GM18870 (cell line): ENCODE data around the gene TMEM37.

Experiments
- ATAC-seq: cut with Tn5 transposase; IDR thresholded peaks from one replicate; pipeline ENCODE4 v1.9.1; 2021; ENCODE audit warnings: moderate library complexity; ENCODE audit not compliant: unreplicated experiment

The TMEM37 gene

GRCh38 chr2:119432851-119433522 lies 1.3 kb downstream of the TMEM37 start:
- no peak for ATAC-seq

GRCh38 chr2:119433636-119434327 lies 2.1 kb downstream of the TMEM37 start:
- no peak for ATAC-seq

- ATAC-seq: no peak
Observed at GRCh38 chr2:119434664-119435063, 3.0 kb downstream of the TMEM37 start.

- ATAC-seq: no peak
Observed at GRCh38 chr2:119435081-119435952, 3.7 kb downstream of the TMEM37 start.

- ATAC-seq: no peak
Observed at GRCh38 chr2:119435953-119436297, 4.3 kb downstream of the TMEM37 start.

GRCh38 chr2:119436993-119437772 lies 5.5 kb downstream of the TMEM37 start:
- ATAC-seq: no peak

- ATAC-seq: no peak
Observed at GRCh38 chr2:119438128-119438656, 6.5 kb downstream of the TMEM37 start.

- no peak for ATAC-seq
Observed at GRCh38 chr2:119438726-119439284, 7.2 kb downstream of the TMEM37 start.

GRCh38 chr2:119439574-119440500 lies 8.2 kb downstream of the TMEM37 start:
- ATAC-seq: no peak

GRCh38 chr2:119440501-119440870 lies 8.8 kb downstream of the TMEM37 start:
- no peak for ATAC-seq

- no peak for ATAC-seq
Observed at GRCh38 chr2:119440873-119441272, 9.2 kb downstream of the TMEM37 start.

- no peak for ATAC-seq
Observed at GRCh38 chr2:119441376-119442225, 9.9 kb downstream of the TMEM37 start.

- no peak for ATAC-seq
Observed at GRCh38 chr2:119442226-119442619, 10.6 kb downstream of the TMEM37 start.

GRCh38 chr2:119442850-119443249 lies 11.2 kb downstream of the TMEM37 start:
- ATAC-seq: no peak

GRCh38 chr2:119446037-119446436 lies 14.4 kb downstream of the TMEM37 start:
- ATAC-seq: no peak

GRCh38 chr2:119448427-119449141 lies 16.9 kb downstream of the TMEM37 start:
- no peak for ATAC-seq

GRCh38 chr2:119449521-119449920 lies 17.9 kb downstream of the TMEM37 start:
- no peak for ATAC-seq
